Heart right ventricle (tissue), 16 donors: ENCODE results near the gene GDPD3. TPM values are rescaled to one million over a fixed set of nuclear protein-coding genes. Genes with fewer than 3 reads are reported as not detected.
"Not testable (repeated sequence)": the region's sequence is repeated elsewhere in the genome, so short reads cannot be mapped to it uniquely, and the experiment has no call there.

Experiments
- ATAC-seq, 8 donors: fragments of 200-7000 bp; cut with Tn5 transposase; one replicate each; pipeline ENCODE4 v1.9.1; 2020; ENCODE audit warnings: mild to moderate bottlenecking in 8 of 8, moderate library complexity in 8 of 8, moderate number of reproducible peaks in 1 of 8
- DNase-seq, 2 donors: peaks; one replicate each; pipeline ENCODE4 v3.0.0-alpha.2; 2020
- H3K27ac ChIP-seq, 10 donors: fragments of 200-600 bp; sonication (generic) in 2 of 10; one replicate each; pipeline versions ENCODE4 v1.5.0 to v1.8.0; 2020 to 2022; ENCODE audit warnings: mild to moderate bottlenecking in 3 of 10
- H3K27me3 ChIP-seq, 7 donors: fragments of 200-600 bp; one replicate each; pipeline ENCODE4 v1.8.0; 2021 to 2022; ENCODE audit warnings: mild to moderate bottlenecking in 2 of 7
- H3K36me3 ChIP-seq, 9 donors: fragments of 200-600 bp; sonication (generic) in 1 of 9; one replicate each; pipeline versions ENCODE4 v1.5.0 to v1.8.0; 2020 to 2022; ENCODE audit warnings: mild to moderate bottlenecking in 2 of 9
- H3K4me1 ChIP-seq, 9 donors: fragments of 200-600 bp; sonication (generic) in 1 of 9; one replicate each; pipeline versions ENCODE4 v1.5.0 to v1.8.0; 2020 to 2022; ENCODE audit warnings: mild to moderate bottlenecking in 4 of 9
- H3K4me3 ChIP-seq, 10 donors: fragments of 200-600 bp; sonication (generic) in 2 of 10; one replicate each; pipeline versions ENCODE4 v1.5.0 to v1.8.0; 2020 to 2022; ENCODE audit warnings: mild to moderate bottlenecking in 7 of 10, moderate library complexity in 2 of 10
- H3K9me3 ChIP-seq, 11 donors: fragments of 200-600 bp in 10 of 11; sonication (generic) in 2 of 11; one replicate each; pipeline versions ENCODE4 v1.5.0 to v1.8.0; 2013 to 2022; ENCODE audit warnings: mild to moderate bottlenecking in 2 of 11, control low read depth in 1 of 11, moderate library complexity in 1 of 11
- CTCF ChIP-seq, 9 donors: fragments of 200-600 bp; sonication (generic) in 2 of 9; IDR thresholded peaks; one replicate each; pipeline versions ENCODE4 v1.5.0 to v1.8.0; 2021 to 2022; ENCODE audit warnings: antibody characterized with exemption in 9 of 9, mild to moderate bottlenecking in 5 of 9, moderate library complexity in 1 of 9
- WGBS, 2 donors: extraction: QIAGEN DNeasy Blood & Tissue Kit; methylation state at CpG; one replicate each; pipeline ENCODE4 v1.1.7; 2013; ENCODE audit warnings: inconsistent platforms in 1 of 2; 5-methylcytosine and 5-hydroxymethylcytosine counted together
- intact Hi-C, 10 donors: fragments of 100-400 bp; cut with DNase I; formaldehyde crosslinking; loops; one replicate each; pipeline versions ENCODE4 v1.11.1 to v1.14.2; 2022
- polyA plus RNA-seq, 2 donors: library from polyadenylated mRNA; stranded (reverse); fragments of 200-250 nt; gene quantifications; one replicate each; pipeline ENCODE4 v1.2.3, GENCODE V29; 2013
- total RNA-seq, 10 donors: library from RNA; stranded (reverse); fragmentation: NEBNext Ultra II Directional in 3 of 10; extraction: Animal tissue kit (Norgen Biotek cat#: 25700) in 3 of 10; gene quantifications; one replicate each; pipeline versions ENCODE4 v1.2.1 to v1.2.4, GENCODE V29; 2021 to 2023
- donor health status: Arrhythmogenic right ventricular cardiomyopathy.
- donor health status: ischemic (EF 13 %, LVEDD 7.1; RV severe dilation, severe dysfunction).
- donor health status: healthy with polysubstance abuse.
- donor health status: DM: no; HTN: yes; CAD: no.
- donor health status: DM: no; HTN: no; CAD: no.
- donor health status: ischemic (EF 25% LVEDD 6.9; RV normal size, moderate dysfunction).
- donor health status: ischemic (EF 25% LVEDD 5.7; RV mildly dilated, moderate dysfunction).
- donor health status: healthy.
- donor health status: DM: yes; HTN: yes; CAD: no.
- donor health status: Ischemic cardiomyopathy.
- donor health status: ischemic (EF 35%, LVEDD 5.7; RV mildly dilated, moderate dysfunction).
- donor health status: nonischemic (EF 11% LVEDD 7.7; RV severe dilation, severe dysfunction).
- donor health status: DM: yes; HTN: yes; CAD: no.
- donor health status: PGD.
- donor health status: ischemic (EF 29% LVEDD 5.4; RV normal size, mild dysfunction).
- donor health status: nonischemic (EF 23%, LVEDD 6.1; RV moderate dilation, normal function).

GDPD3 gene
- total and polyA plus RNA-seq, 12 donors: 0.85 to 6.4 (median 1.5) TPM

GRCh38 chr16:30117768-30118167 is 4.4 kb upstream of the GDPD3 start:
- Histone ChIP-seq H3K9me3 (no peaks in the 10 kb centered on the region), H3K36me3 (peaks cover 7 to 87% (median 57%) of the 10 kb centered on the region in 9 donors), H3K27me3 (no peaks in the 10 kb centered on the region), H3K4me1 (peaks cover 2 to 42% (median 23%) of the 10 kb centered on the region in 9 donors), H3K27ac (no peak overlapping the region), H3K4me3 (no peak overlapping the region)
- no peak for TF ChIP-seq CTCF (IDR thresholded peaks at IDR 0.05)
- ATAC-seq (no peak), DNase-seq (no peak)
- intact Hi-C loops: loop anchor here in 1 of 10 donors (10.0 kb wide), 1 partner anchor 307 kb away; no protein-coding TSS in a partner anchor
- WGBS, 2 donors: 94 to 96% methylated on average over 10 of the region's 10 CpGs

- Histone ChIP-seq H3K4me3 (no peak overlapping the region), H3K27me3 (no peaks in the 10 kb centered on the region), H3K9me3 (no peaks in the 10 kb centered on the region), H3K36me3 (peaks cover 7 to 99% (median 57%) of the 10 kb centered on the region in 9 donors), H3K27ac (no peak overlapping the region), H3K4me1 (peaks cover under 1 to 34% (median 19%) of the 10 kb centered on the region in 9 donors)
- 90 to 92% methylated on average over 16 of the region's 16 CpGs for WGBS, 2 donors
- DNase-seq: no peak
- TF ChIP-seq CTCF (IDR thresholded peaks at IDR 0.05): no peak
- intact Hi-C loops: loop anchor here in 1 of 10 donors (10.0 kb wide), 1 partner anchor 308 kb away; no protein-coding TSS in a partner anchor
- ATAC-seq: no peak
Observed at GRCh38 chr16:30116291-30117207, 3.2 kb upstream of the GDPD3 start.

- intact Hi-C loops: loop anchor here in 1 of 10 donors (10.0 kb wide), 1 partner anchor 310 kb away; no protein-coding TSS in a partner anchor
- no peak overlapping the region for H3K4me3 ChIP-seq
- WGBS, 2 donors: 95 to 97% methylated on average over 7 of the region's 7 CpGs
- peaks cover 0 to 20% (median 7%) of the 10 kb centered on the region in 9 donors for H3K4me1 ChIP-seq
- no peak for ATAC-seq
- peaks cover 7 to 100% (median 57%) of the 10 kb centered on the region in 9 donors for H3K36me3 ChIP-seq
- H3K27ac ChIP-seq: peak overlapping the region in 1 of 10 donors; percentile 14
- TF ChIP-seq CTCF (IDR thresholded peaks at IDR 0.05): no peak
- no peak for DNase-seq
- no peaks in the 10 kb centered on the region for H3K27me3 ChIP-seq
- H3K9me3 ChIP-seq: no peaks in the 10 kb centered on the region
Observed at GRCh38 chr16:30115238-30115637, 1.9 kb upstream of the GDPD3 start.

GRCh38 chr16:30114833-30115232 is 1.5 kb upstream of the GDPD3 start:
- 95% methylated on average over 7 of the region's 7 CpGs for WGBS, 2 donors
- H3K27me3 ChIP-seq, DNase-seq, H3K4me3 ChIP-seq, H3K9me3 ChIP-seq, ATAC-seq: not testable (repeated sequence)
- intact Hi-C loops: loop anchor here in 1 of 10 donors (10.0 kb wide), 1 partner anchor 310 kb away; no protein-coding TSS in a partner anchor
- Histone ChIP-seq H3K36me3 (peaks cover 7 to 100% (median 54%) of the 10 kb centered on the region in 9 donors), H3K27ac (peak overlapping the region in 1 of 10 donors; percentile 14), H3K4me1 (peaks cover 0 to 16% (median 3%) of the 10 kb centered on the region in 9 donors)
